OCI-LY7 (cell line): Measurements from ENCODE around the gene ALS2CL.

Experiments used
- EZH2phosphoT487 ChIP-seq: fragments of 200-600 bp; sonication (generic); IDR thresholded peaks from 2 replicates; pipeline ENCODE4 v1.6.1; 2018; ENCODE audit warnings: low read depth, borderline replicate concordance, mild to moderate bottlenecking, mixed run types, antibody characterized with exemption, low read length, moderate library complexity, mixed read lengths
- TF ChIP-seq, protein P1 (sequence below): fragments of 200-600 bp; sonication (generic); conservative IDR thresholded peaks from 2 replicates; pipeline ENCODE4 v1.5.1; 2014; ENCODE audit warnings: mild to moderate bottlenecking, antibody characterized with exemption, low read length, moderate library complexity, mixed read lengths

DNA sequence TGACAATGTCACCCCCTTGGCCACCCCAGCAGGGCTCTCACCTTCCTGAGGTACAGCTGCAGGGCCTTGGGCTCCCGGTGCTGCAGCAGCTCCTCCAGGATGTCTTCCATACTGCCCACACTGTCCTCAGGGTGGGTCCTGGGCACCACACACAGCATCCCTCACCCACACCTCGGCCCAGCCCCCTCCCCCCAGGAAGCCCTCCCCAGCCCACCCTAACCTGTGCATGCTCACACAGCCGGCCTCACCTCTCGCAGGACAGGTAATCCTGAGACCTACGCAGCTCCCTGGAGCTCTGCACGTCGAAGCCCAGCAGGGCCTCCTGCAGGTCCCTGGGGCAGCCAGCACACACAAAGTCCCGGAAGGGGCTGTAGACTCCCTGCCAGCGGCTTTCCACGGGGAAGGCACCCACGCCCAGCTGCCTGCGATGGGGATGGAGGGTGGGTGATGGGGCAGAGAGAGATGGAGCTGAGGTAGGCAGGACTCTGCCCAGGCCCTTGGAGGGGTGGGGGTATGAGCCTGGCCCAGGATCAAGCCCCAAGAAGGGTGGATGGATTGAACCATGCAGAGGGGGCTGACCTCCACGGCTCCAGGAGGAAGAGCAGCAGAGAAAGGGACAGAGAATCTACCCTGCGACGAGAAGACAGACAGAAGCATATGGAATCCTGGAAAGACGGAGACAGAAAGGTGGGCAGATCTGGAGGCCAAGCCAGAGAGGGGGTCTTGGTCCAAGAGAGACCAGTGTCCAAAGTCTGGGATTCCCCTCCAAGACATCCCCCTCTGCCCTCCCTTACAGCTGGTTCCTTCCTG is 16.7 kb downstream of the ALS2CL start:
- TF ChIP-seq, protein P1, sequence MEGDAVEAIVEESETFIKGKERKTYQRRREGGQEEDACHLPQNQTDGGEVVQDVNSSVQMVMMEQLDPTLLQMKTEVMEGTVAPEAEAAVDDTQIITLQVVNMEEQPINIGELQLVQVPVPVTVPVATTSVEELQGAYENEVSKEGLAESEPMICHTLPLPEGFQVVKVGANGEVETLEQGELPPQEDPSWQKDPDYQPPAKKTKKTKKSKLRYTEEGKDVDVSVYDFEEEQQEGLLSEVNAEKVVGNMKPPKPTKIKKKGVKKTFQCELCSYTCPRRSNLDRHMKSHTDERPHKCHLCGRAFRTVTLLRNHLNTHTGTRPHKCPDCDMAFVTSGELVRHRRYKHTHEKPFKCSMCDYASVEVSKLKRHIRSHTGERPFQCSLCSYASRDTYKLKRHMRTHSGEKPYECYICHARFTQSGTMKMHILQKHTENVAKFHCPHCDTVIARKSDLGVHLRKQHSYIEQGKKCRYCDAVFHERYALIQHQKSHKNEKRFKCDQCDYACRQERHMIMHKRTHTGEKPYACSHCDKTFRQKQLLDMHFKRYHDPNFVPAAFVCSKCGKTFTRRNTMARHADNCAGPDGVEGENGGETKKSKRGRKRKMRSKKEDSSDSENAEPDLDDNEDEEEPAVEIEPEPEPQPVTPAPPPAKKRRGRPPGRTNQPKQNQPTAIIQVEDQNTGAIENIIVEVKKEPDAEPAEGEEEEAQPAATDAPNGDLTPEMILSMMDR, result no peak
- no peak for TF ChIP-seq EZH2phosphoT487
